NCI-H2227 (cell line): ENCODE measurements around the gene CERT1.

Source experiments
- DNase-seq: peaks from one replicate; lab custom pipeline; 2025; ENCODE audit not compliant: unreplicated experiment; lab: John Stamatoyannopoulos, UW

Gene CERT1

GRCh38 chr5:75433814-75434506 is 77.5 kb downstream of the CERT1 start:
- no peak for DNase-seq

GRCh38 chr5:75414241-75414640 is 97.2 kb downstream of the CERT1 start:
- no peak for DNase-seq

GRCh38 chr5:75412111-75412990 is 99.1 kb downstream of the CERT1 start:
- no peak for DNase-seq

- DNase-seq: no peak
These were observed 106.1 kb downstream of the CERT1 start for GRCh38 chr5:75405296-75405695.

- DNase-seq: no peak
These were observed 116.2 kb downstream of the CERT1 start for GRCh38 chr5:75395277-75395676.

- no peak for DNase-seq
These were observed 122.0 kb downstream of the CERT1 start for GRCh38 chr5:75389430-75389829.

- no peak for DNase-seq
These were observed 123.6 kb downstream of the CERT1 start for GRCh38 chr5:75387806-75388205.

GRCh38 chr5:75384218-75384617 is 127.2 kb downstream of the CERT1 start:
- DNase-seq: no peak

- no peak for DNase-seq
These were observed 130.0 kb downstream of the CERT1 start for GRCh38 chr5:75381456-75381855.

- DNase-seq: no peak
These were observed 131.3 kb downstream of the CERT1 start for GRCh38 chr5:75380099-75380498.

- DNase-seq: no peak
These were observed 136.0 kb downstream of the CERT1 start for GRCh38 chr5:75375414-75375813.

- DNase-seq: no peak
These were observed 137.0 kb downstream of the CERT1 start for GRCh38 chr5:75374394-75374814.

GRCh38 chr5:75373862-75374261 is 137.6 kb downstream of the CERT1 start:
- no peak for DNase-seq

- no peak for DNase-seq
These were observed 143.0 kb downstream of the CERT1 start for GRCh38 chr5:75368391-75368790.

GRCh38 chr5:75367401-75367800 is 144.0 kb downstream of the CERT1 start:
- no peak for DNase-seq

GRCh38 chr5:75366787-75367186 is 144.6 kb downstream of the CERT1 start:
- DNase-seq: no peak

- no peak for DNase-seq
These were observed 145.7 kb downstream of the CERT1 start for GRCh38 chr5:75365740-75366139.

GRCh38 chr5:75364571-75365280 is 146.7 kb downstream of the CERT1 start:
- DNase-seq: no peak

GRCh38 chr5:75363726-75364495 is 147.5 kb downstream of the CERT1 start:
- DNase-seq: peak; percentile 30

GRCh38 chr5:75363111-75363510 is 148.3 kb downstream of the CERT1 start:
- DNase-seq: no peak

- no peak for DNase-seq
These were observed 148.9 kb downstream of the CERT1 start for GRCh38 chr5:75362474-75362975.
